Natural killer cell treated with Interleukin-12 subunit alpha and Interleukin-12 subunit beta and Interleukin-15 and Interleukin-18, amount 100 ng/mL, for 72 hours (primary cell): ENCODE results near the gene EPS8L2. TPM values are rescaled to one million over a fixed set of nuclear protein-coding genes. Genes with fewer than 3 reads are reported as not detected.
A peak's percentile ranks its signal among the peaks of the same experiment; 100 is the strongest.
"Not testable (repeated sequence)": the region's sequence is repeated elsewhere in the genome, so short reads cannot be mapped to it uniquely, and the experiment has no call there.

Experiments used
- ATAC-seq, 2 donors: fragments of 150-1000 bp; cut with Tn5 transposase in 1 of 2; sonication (Bioruptor Pico), chemical (Tn5 transposase) in 1 of 2; 2 replicates each; pipeline ENCODE4 v1.10.0; 2021
- DNase-seq: peaks from one replicate; pipeline ENCODE4 v3.0.0; 2022; ENCODE audit warnings: low spot score
- H3K27ac Mint-ChIP-seq, 2 donors: 1 replicate in 1 of 2; 2 replicates in 1 of 2; pipeline ENCODE4 v1.8.0; 2022; ENCODE audit warnings: mixed read lengths in 2 of 2, mild to moderate bottlenecking in 1 of 2, moderate library complexity in 1 of 2
- H3K27me3 Mint-ChIP-seq, 2 donors: 1 replicate in 1 of 2; 2 replicates in 1 of 2; pipeline ENCODE4 v1.8.0; 2022; ENCODE audit warnings: mixed read lengths in 2 of 2
- H3K36me3 Mint-ChIP-seq: one replicate; pipeline ENCODE4 v1.8.0; 2022; ENCODE audit warnings: mixed read lengths
- H3K4me1 Mint-ChIP-seq, 2 donors: 1 replicate in 1 of 2; 2 replicates in 1 of 2; pipeline ENCODE4 v1.8.0; 2022; ENCODE audit warnings: low read depth in 2 of 2, mixed read lengths in 2 of 2, mild to moderate bottlenecking in 1 of 2
- H3K4me3 Mint-ChIP-seq: one replicate; pipeline ENCODE4 v1.8.0; 2022; ENCODE audit warnings: mixed read lengths
- H3K9me3 Mint-ChIP-seq: 2 replicates; pipeline ENCODE4 v1.8.0; 2022; ENCODE audit warnings: mixed read lengths
- total RNA-seq, 2 donors: library from RNA; stranded (reverse); gene quantifications; one replicate each; pipeline ENCODE4 v1.2.3, GENCODE V29; 2022

Gene EPS8L2
- total RNA-seq, 2 donors from 2014 or later = 2.9 to 13.0 TPM

GRCh38 chr11:729492-730074 is 23.6 kb downstream of the EPS8L2 start:
- no peak for ATAC-seq
- Mint-ChIP-seq H3K27me3 (peaks cover 0 to under 1% of the 10 kb centered on the region in 2 donors), H3K9me3 (no peaks in the 10 kb centered on the region), H3K27ac (no peak overlapping the region), H3K4me1 (no peaks in the 10 kb centered on the region), H3K4me3 (no peak overlapping the region), H3K36me3 (no peaks in the 10 kb centered on the region)
- DNase-seq = no peak

GRCh38 chr11:733072-733471 is 27.0 kb downstream of the EPS8L2 start:
- DNase-seq (no peak), ATAC-seq (no peak)
- Mint-ChIP-seq H3K27ac (no peak overlapping the region), H3K4me3 (no peak overlapping the region), H3K36me3 (no peaks in the 10 kb centered on the region), H3K9me3 (no peaks in the 10 kb centered on the region), H3K27me3 (peaks cover 0 to 3% of the 10 kb centered on the region in 2 donors), H3K4me1 (no peaks in the 10 kb centered on the region)

- not testable (repeated sequence) for H3K4me1 Mint-ChIP-seq, H3K9me3 Mint-ChIP-seq, H3K27me3 Mint-ChIP-seq, ATAC-seq, H3K36me3 Mint-ChIP-seq, H3K27ac Mint-ChIP-seq, H3K4me3 Mint-ChIP-seq, DNase-seq
Measured at GRCh38 chr11:734541-734940, 28.5 kb downstream of the EPS8L2 start.

DNA sequence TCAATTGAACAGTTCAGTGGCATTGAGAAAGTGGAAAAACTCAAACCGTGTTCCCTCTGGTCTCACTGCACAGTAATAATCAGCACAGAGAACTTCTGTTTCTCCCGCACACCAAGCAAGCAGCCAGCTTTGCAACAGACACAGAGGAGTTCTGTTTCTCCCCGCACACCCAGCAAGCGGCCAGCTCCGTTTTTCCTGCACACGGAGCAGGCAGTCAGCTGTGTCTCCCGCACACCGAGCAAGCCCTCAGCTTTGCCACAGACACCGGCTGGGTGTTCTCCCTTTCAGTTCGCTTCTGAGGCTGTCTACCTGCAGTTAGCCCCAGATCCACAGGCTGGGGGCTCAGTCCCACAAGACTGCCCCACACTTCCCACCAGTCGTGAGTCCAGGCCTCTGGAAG is 31.3 kb downstream of the EPS8L2 start:
- Mint-ChIP-seq H3K4me3 (no peak overlapping the region), H3K4me1 (no peaks in the 10 kb centered on the region), H3K36me3 (no peaks in the 10 kb centered on the region), H3K9me3 (no peaks in the 10 kb centered on the region), H3K27me3 (peaks cover 0 to 3% of the 10 kb centered on the region in 2 donors), H3K27ac (no peak overlapping the region)
- no peak for DNase-seq
- no peak for ATAC-seq

- not testable (repeated sequence) for H3K27ac Mint-ChIP-seq, ATAC-seq, H3K27me3 Mint-ChIP-seq, H3K36me3 Mint-ChIP-seq, H3K9me3 Mint-ChIP-seq, H3K4me1 Mint-ChIP-seq, H3K4me3 Mint-ChIP-seq, DNase-seq
Measured at GRCh38 chr11:737899-738298, 31.9 kb downstream of the EPS8L2 start.

DNA sequence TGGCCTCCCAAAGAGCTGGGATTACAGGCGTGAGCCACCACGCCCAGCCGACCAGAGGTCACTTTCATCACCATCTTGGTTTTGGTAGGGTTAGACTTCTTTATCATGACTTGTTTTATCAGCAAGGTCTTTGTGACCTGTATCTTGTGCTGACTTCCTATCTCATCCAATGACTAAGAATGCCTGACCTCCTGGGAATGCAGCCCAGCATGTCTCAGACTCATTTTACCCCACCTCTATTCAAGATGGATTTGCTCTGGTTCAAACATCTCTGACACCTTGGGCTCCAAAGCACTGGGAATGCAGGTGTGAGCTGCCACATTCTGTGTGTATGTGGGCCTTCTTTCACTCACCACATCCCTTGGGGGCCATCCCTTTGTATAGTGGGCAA is 36.1 kb downstream of the EPS8L2 start:
- ATAC-seq (no peak), DNase-seq (no peak)
- Mint-ChIP-seq H3K9me3 (no peaks in the 10 kb centered on the region), H3K4me3 (no peak overlapping the region), H3K27ac (no peak overlapping the region), H3K27me3 (no peaks in the 10 kb centered on the region), H3K4me1 (peaks cover 0 to 4% of the 10 kb centered on the region in 2 donors), H3K36me3 (no peaks in the 10 kb centered on the region)

GRCh38 chr11:742571-743201 is 36.7 kb downstream of the EPS8L2 start:
- Mint-ChIP-seq H3K9me3 (no peaks in the 10 kb centered on the region), H3K36me3 (no peaks in the 10 kb centered on the region), H3K27me3 (no peaks in the 10 kb centered on the region), H3K4me1 (peaks cover 0 to 4% of the 10 kb centered on the region in 2 donors), H3K4me3 (no peak overlapping the region), H3K27ac (no peak overlapping the region)
- ATAC-seq (no peak), DNase-seq (no peak)

- ATAC-seq (no peak), DNase-seq (no peak)
- no peaks in the 10 kb centered on the region for H3K36me3 Mint-ChIP-seq
- no peak overlapping the region for H3K27ac Mint-ChIP-seq
- no peaks in the 10 kb centered on the region for H3K27me3 Mint-ChIP-seq
- no peaks in the 10 kb centered on the region for H3K9me3 Mint-ChIP-seq
- H3K4me1 Mint-ChIP-seq = peaks cover 0 to 8% of the 10 kb centered on the region in 2 donors
- H3K4me3 Mint-ChIP-seq = no peak overlapping the region
Measured at GRCh38 chr11:745428-745827, 39.4 kb downstream of the EPS8L2 start.

DNA sequence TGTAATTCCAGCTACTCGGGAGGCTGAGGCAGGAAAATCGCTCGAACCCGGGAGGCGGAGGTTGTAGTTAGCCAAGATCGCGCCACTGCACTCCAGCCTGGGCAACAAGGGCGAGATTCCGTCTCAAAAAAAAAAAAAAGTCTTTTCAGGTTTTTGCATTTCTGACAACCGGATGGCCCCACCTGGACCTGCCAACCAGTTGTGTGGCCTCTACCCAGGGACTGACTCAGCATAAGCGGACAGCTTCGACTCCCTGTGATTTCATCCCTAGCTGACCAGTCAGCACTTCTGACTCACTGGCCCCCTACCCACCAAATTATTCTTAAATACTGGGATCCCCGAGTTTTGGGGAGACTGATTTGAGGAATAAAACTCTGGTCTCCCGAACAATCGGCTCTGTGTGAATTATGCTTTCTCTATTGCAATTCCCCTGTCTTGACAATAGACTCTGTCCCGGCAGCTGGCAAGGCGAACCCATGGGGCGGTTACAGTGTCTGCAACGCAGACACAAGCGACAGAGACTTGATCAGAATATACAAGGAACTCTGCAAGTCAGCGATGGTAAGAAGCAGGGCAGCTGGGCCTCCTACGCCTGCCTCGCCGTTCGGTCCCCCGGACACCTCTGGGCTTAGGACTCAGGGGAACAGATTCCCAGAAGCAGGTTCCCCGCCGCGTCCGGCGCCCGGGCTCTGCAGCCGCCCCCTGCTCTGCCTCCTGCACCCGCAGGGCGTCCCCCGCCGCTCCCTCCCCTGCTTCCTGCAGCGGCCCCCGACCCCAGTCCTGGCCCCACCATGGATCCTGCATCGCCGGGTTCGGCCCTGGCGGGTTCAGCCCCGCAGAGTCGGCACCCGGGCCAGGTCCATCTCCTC is 40.5 kb downstream of the EPS8L2 start:
- DNase-seq = no peak
- H3K4me1 Mint-ChIP-seq = peaks cover 0 to 8% of the 10 kb centered on the region in 2 donors
- ATAC-seq = peak in 1 of 2 donors; percentile 58
- no peaks in the 10 kb centered on the region for H3K36me3 Mint-ChIP-seq
- peak overlapping the region; percentile 83 for H3K4me3 Mint-ChIP-seq
- H3K27me3 Mint-ChIP-seq = no peaks in the 10 kb centered on the region
- peak overlapping the region in 1 of 2 donors; percentile 33 for H3K27ac Mint-ChIP-seq
- no peaks in the 10 kb centered on the region for H3K9me3 Mint-ChIP-seq

- Mint-ChIP-seq H3K4me3 (peak within 1 kb of the TSS; percentile 90), H3K4me1 (peaks cover 0 to 8% of the 10 kb centered on the region in 2 donors), H3K27ac (peak within 1 kb of the TSS; percentile 71 to 76), H3K36me3 (no peaks in the 10 kb centered on the region), H3K9me3 (no peaks in the 10 kb centered on the region), H3K27me3 (no peaks in the 10 kb centered on the region)
- peak; percentile 95 for DNase-seq
- peak; percentile 96 to 98 for ATAC-seq
Measured at GRCh38 chr11:747158-748006, 41.4 kb downstream of the EPS8L2 start, which contains the start of gene TALDO1. TALDO1 (plus strand) TSS chr11:747464; CDS start chr11:747482, 18 bp downstream.

- Mint-ChIP-seq H3K27ac (peak overlapping the region; percentile 71 to 76), H3K27me3 (no peaks in the 10 kb centered on the region), H3K9me3 (no peaks in the 10 kb centered on the region), H3K4me1 (peaks cover 0 to 8% of the 10 kb centered on the region in 2 donors), H3K4me3 (peak overlapping the region; percentile 90), H3K36me3 (no peaks in the 10 kb centered on the region)
- DNase-seq (no peak), ATAC-seq (peak in 1 of 2 donors; percentile 12)
Measured at GRCh38 chr11:748007-748359, 42.0 kb downstream of the EPS8L2 start.

GRCh38 chr11:749731-750130 is 43.7 kb downstream of the EPS8L2 start:
- H3K9me3 Mint-ChIP-seq = no peaks in the 10 kb centered on the region
- H3K27me3 Mint-ChIP-seq = no peaks in the 10 kb centered on the region
- H3K4me1 Mint-ChIP-seq = peaks cover 0 to 8% of the 10 kb centered on the region in 2 donors
- H3K4me3 Mint-ChIP-seq = peak overlapping the region; percentile 59
- H3K27ac Mint-ChIP-seq = peak overlapping the region; percentile 37 to 58
- H3K36me3 Mint-ChIP-seq = no peaks in the 10 kb centered on the region
- no peak for ATAC-seq
- DNase-seq = no peak

- no peak for DNase-seq
- no peaks in the 10 kb centered on the region for H3K9me3 Mint-ChIP-seq
- ATAC-seq = no peak
- no peak overlapping the region for H3K4me3 Mint-ChIP-seq
- no peaks in the 10 kb centered on the region for H3K27me3 Mint-ChIP-seq
- H3K36me3 Mint-ChIP-seq = no peaks in the 10 kb centered on the region
- H3K27ac Mint-ChIP-seq = no peak overlapping the region
- peaks cover 0 to 2% of the 10 kb centered on the region in 2 donors for H3K4me1 Mint-ChIP-seq
Measured at GRCh38 chr11:760236-760635, 54.2 kb downstream of the EPS8L2 start.
